GM12878 (cell line): ENCODE data around the gene RPIA.

ENCODE experiments used
- CHD4 ChIP-seq: fragments of 200-600 bp; sonication (generic); IDR thresholded peaks from 2 replicates; pipeline ENCODE4 v1.6.1; 2016; ENCODE audit warnings: mild to moderate bottlenecking
- CTCF ChIP-seq, 3 experiments: IDR thresholded peaks in 2 of 3; conservative IDR thresholded peaks in 1 of 3; 2 replicates each; pipeline ENCODE4 v1.5.1; 2011; ENCODE audit warnings: low read depth in 3 of 3, low read length in 3 of 3, mild to moderate bottlenecking in 3 of 3, control low read depth in 2 of 3, moderate library complexity in 2 of 3, inconsistent platforms in 1 of 3, mixed read lengths in 1 of 3; ENCODE audit not compliant: control insufficient read depth in 2 of 3, insufficient read depth in 1 of 3; ENCODE audit errors: extremely low read depth in 1 of 3
- ELK1 ChIP-seq: IDR thresholded peaks from 2 replicates; pipeline ENCODE4 v1.6.1; 2012; ENCODE audit warnings: low read depth, low read length, improper control_type of control experiment
- NR2F1 ChIP-seq: fragments of 450-650 bp; conservative IDR thresholded peaks from 2 replicates; pipeline ENCODE4 v1.6.1; 2017; ENCODE audit warnings: mild to moderate bottlenecking
- POLR2AphosphoS5 ChIP-seq: IDR thresholded peaks from 2 replicates; pipeline ENCODE4 v1.6.1; 2011; ENCODE audit warnings: mild to moderate bottlenecking, low read length, inconsistent platforms
- RFX5 ChIP-seq: IDR thresholded peaks from 2 replicates; pipeline ENCODE4 v1.6.1; 2011; ENCODE audit warnings: low read depth, low read length, improper control_type of control experiment
- SMC3 ChIP-seq: IDR thresholded peaks from 2 replicates; pipeline ENCODE4 v1.6.1; 2011; ENCODE audit warnings: low read length, improper control_type of control experiment, borderline replicate concordance
- SUPT20H ChIP-seq: IDR thresholded peaks from 2 replicates; pipeline ENCODE4 v1.6.1; 2011; ENCODE audit warnings: low read depth, mild to moderate bottlenecking, low read length, moderate library complexity, borderline replicate concordance; ENCODE audit not compliant: control insufficient read depth

- TF ChIP-seq NR2F1 (no peak), CTCF (IDR thresholded peaks at IDR 0.05 in 2 of 3, conservative IDR thresholded peaks at IDR 0.05 in 1 of 3; ENCODE audit: control insufficient read depth in 2 of 3, extremely low read depth in 1 of 3, insufficient read depth in 1 of 3, low read depth in 3 of 3, low read length in 3 of 3) (no peak), RFX5 (no peak), SUPT20H (no peak), ELK1 (no peak), CHD4 (no peak), POLR2AphosphoS5 (no peak), SMC3 (no peak)
These were observed 34.3 kb upstream of the RPIA start for GRCh38 chr2:88657131-88657530.
